Stimulated activated CD4-positive, alpha-beta T cell treated with anti-CD3 and anti-CD28 coated beads, Interleukin-2, amount 100 ng/mL, for 48 hours (primary cell): Measurements from ENCODE around the gene TSC2.
"Not testable (repeated sequence)": the region's sequence is repeated elsewhere in the genome, so short reads cannot be mapped to it uniquely, and the experiment has no call there.

Experiments
- DNase-seq, 2 donors: peaks; one replicate each; pipeline ENCODE4 v3.0.0-alpha.2; 2020

Gene TSC2

GRCh38 chr16:2011726-2012125, 36.1 kb upstream of the TSC2 start:
- not testable (repeated sequence) for DNase-seq

GRCh38 chr16:2013527-2013926, 34.3 kb upstream of the TSC2 start:
- no peak for DNase-seq

- no peak for DNase-seq
These were observed 32.5 kb upstream of the TSC2 start for GRCh38 chr16:2015117-2015946.

GRCh38 chr16:2015947-2016208, 31.9 kb upstream of the TSC2 start:
- DNase-seq: no peak

- no peak for DNase-seq
These were observed 31.3 kb upstream of the TSC2 start for GRCh38 chr16:2016407-2016922.

GRCh38 chr16:2019518-2019920, 28.3 kb upstream of the TSC2 start, which contains the start of gene NPW:
NPW (plus strand) TSS chr16:2019785.
- DNase-seq: no peak

GRCh38 chr16:2019921-2020831, 27.6 kb upstream of the TSC2 start:
- no peak for DNase-seq

DNA sequence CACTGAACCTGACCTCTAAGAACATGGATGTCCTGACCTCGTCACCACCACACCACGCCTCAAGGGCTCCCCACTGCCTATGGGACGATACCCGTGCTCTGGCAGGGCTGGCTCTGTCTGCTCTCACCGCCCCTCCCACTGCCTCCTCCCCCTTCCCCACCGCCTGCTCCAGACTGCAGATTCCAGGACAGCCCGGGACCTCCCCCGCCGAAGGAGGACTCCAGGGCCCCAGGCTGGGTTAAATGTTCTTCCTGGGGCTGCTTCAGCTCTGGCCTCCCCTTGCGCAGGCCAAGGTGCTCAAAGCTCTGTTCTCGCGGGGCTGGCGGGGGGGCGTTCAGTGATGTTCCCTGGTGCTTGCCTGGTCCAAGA, 25.1 kb upstream of the TSC2 start:
- DNase-seq: no peak

DNA sequence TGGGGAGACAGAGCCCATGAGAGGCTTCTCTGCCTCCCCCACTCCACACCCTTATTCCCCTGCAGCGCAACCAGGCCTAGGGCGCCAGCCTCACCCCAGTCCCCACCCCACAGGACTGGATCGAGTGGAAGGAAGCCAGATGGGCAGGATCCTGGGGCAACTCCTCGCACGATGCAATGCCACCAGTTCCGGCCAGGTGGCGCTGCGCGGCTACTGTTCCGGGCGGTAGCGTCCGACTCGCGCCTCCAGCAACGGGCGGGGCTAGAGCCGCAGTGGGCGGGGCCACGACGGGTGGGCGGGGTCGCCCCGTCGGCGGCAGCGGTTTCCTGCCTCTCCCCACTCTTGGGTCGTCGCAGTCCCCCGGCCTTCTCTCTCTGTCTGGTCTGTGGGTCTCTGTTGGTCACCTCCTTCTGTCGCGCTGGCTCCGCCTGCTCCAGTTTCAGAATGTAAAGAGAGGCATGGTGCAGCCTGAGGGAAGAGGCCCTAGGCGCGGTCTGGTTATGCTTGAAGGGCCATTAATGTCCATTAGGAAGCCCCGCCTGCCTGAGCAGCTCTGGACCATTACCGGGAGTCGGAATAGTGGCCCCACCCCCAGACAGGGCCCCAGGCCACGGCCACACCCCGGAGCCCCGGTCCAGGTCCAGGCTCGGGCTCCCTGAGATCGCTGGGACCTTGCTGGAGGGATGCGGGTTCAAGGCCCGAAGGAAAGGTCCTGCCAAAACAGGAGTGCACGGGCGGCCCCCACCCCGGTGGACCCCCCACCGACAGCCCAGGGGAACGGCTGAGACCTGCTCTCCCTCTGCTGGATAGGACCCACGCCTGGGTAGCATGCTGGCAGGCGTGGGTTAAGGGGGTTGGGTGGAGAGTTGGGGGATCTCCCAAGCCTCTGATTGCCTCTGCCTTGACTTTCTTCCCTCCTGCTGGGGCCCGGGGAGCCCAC, 24.4 kb upstream of the TSC2 start:
- peak; percentile 99 to 100 for DNase-seq

GRCh38 chr16:2024032-2024420, 23.8 kb upstream of the TSC2 start:
- DNase-seq: no peak

DNA sequence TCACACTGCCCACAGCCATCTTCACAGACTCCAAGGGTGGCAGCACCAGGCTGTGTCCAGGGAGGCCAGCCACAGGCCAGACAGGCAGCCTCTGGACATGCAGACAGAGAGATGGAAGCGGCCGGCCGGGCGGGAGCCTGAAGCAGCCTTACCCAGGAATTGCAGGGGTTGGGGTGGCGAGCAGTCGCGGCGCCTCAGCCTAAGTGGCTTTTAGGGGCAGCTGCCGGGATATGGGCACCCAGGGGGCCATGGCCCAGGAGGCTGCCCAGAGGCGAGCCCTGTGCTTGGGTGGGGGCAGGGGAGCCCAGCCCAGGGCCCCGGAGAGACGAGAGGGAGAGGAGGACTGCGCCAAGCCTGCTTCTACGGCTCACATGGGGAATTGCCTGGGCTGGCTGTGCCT, 22.5 kb upstream of the TSC2 start:
- no peak for DNase-seq

- no peak for DNase-seq
These were observed 21.8 kb upstream of the TSC2 start for GRCh38 chr16:2025878-2026460.

DNA sequence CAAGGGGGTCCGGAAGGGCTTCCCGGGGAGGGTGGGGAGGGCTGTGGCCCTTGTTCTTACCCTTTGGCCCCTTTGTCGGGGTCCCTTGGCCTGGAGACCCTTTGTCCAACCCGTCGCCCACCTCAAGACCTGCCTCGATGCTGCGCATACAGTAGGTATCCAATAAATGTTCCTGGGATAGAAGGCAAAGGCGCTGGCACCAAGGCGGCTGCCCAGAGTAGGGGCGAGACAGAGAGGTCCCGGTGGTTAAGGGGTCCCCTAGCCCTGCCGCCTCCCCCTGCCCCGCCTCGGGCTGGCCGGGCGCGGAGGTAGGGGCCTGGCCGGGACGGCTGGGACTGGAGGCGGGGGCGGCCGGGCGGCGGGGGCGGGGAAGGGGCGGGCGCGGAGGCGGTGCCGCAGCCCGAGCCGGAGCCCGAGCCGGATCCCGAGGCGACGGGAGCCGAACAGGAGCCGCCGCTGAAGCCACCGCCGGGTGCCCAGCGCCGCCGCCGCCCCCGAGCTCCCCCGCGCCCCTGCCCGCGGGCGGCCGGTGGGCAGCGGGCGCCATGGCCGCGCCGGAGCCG, 21.2 kb upstream of the TSC2 start, which contains the start of gene NHERF2:
TSS of gene NHERF2 (plus strand) at position 442 of the 563 bp plus-strand sequence. CDS start at position 546, 104 bp downstream.
- no peak for DNase-seq

GRCh38 chr16:2027024-2028010, 20.5 kb upstream of the TSC2 start:
- no peak for DNase-seq

DNA sequence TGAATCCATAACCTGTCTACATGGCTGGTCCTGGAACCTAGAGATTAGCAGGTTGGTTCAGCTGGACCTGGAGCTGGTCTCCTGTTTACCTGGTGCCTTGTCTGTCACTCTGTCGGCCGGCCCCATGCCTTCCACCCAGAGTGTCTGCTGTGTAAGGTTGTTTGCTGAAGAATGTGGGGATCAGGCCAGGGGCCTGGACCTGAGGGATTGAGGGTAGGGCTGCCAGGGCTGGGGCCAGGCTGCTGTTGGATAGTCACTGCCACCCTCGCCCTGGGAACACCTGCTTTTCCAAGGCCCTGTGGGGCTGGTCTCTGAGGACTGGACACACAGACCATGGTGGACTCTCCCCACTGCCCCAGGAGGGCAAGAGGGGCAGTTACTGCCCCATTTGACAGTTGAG, 19.6 kb upstream of the TSC2 start:
- no peak for DNase-seq

DNA sequence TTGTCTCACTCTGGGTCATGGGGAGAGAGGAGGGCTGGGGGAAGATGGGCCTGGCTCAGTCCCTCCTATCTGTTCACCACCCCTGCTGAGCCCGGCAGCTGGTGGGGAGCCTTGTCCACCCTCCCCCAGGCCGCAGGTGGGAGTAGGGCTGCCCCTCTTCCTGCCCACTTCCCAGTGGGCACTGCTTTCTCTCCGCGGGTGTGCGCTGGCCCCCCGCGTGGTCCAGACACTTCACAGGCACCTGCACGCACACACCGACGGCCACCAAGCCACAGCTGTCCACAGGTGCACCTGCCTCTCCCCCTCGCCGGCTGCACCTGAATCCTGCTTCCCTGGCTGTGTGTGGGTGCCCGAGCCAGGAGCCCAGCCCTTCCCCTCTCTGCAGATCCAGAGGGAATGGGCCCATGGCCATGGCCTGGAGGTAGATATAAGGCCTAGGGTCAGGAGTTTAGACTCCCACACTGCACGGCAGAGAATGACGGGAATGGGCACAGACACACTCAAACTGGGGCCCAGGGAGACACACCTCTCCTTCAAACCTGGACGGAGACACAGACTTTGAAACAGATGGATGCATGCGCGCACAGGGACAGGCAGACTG, 19.1 kb upstream of the TSC2 start:
- DNase-seq: no peak

DNA sequence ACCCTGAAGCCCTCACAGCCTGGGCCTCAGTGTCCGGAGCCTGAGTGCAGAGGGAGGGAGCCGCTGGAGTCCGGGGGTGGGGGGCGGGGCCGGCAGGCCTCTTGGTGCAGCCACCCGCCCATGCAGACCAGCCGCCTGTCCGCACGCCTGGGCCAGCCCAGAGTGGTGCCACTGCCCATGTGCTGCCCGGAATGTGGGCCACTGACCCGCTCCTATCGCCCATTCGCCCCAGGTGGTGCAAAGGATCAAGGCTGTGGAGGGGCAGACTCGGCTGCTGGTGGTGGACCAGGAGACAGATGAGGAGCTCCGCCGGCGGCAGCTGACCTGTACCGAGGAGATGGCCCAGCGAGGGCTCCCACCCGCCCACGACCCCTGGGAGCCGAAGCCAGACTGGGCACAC, 18.4 kb upstream of the TSC2 start:
- no peak for DNase-seq

GRCh38 chr16:2030036-2030435, 17.7 kb upstream of the TSC2 start:
- DNase-seq: no peak

DNA sequence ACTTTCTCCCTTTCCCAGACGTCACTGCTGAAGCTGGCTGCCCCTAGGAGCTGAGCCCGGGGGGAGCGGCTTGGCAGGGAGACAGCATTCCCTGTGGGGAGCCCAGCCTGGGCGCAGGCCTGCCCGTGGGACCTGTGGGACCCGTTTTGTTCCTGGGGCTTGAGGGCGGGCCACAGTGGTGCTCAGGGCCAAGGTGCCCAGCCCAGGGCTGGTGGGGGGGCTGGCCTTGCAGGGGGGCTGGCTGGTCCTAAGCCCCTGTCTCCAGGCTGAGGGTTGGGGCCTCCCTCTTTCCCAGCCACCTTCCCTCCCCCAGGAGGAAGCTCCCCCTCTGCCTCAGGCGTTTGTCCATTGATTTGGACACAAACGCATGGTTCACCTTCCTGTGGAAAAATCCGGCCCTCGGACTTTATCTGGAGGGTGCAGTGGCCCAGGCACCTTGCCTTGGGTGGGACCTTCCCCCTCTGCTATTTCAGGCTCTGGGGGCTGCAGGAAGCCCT, 16.7 kb upstream of the TSC2 start:
- DNase-seq: no peak
